Lung (tissue), 12 donors: Measurements from ENCODE around the gene CHRND. TPM values are rescaled to one million over a fixed set of nuclear protein-coding genes. Genes with fewer than 3 reads are reported as not detected.

ENCODE experiments used
- ATAC-seq: fragments of 200-7000 bp; cut with Tn5 transposase; one replicate; pipeline ENCODE4 v1.9.1; 2020; ENCODE audit warnings: moderate number of reproducible peaks; ENCODE audit not compliant: insufficient read depth, low FRiP score
- DNase-seq, 3 donors: peaks; one replicate each; pipeline ENCODE4 v3.0.0-alpha.2; 2013 to 2017
- H3K27ac ChIP-seq, 2 donors: one replicate each; pipeline ENCODE4 v1.5.1; 2013; ENCODE audit warnings: mild to moderate bottlenecking in 2 of 2, moderate library complexity in 2 of 2, control low read depth in 1 of 2, inconsistent platforms in 1 of 2, low read depth in 1 of 2, low read length in 1 of 2
- H3K27me3 ChIP-seq, 3 donors: one replicate each; pipeline ENCODE4 v1.5.1; 2013; ENCODE audit warnings: low read length in 2 of 3; ENCODE audit not compliant: control insufficient read depth in 3 of 3, insufficient read depth in 3 of 3
- H3K36me3 ChIP-seq, 4 donors: one replicate each; pipeline ENCODE4 v1.5.1; 2013; ENCODE audit warnings: low read length in 4 of 4, mild to moderate bottlenecking in 1 of 4, moderate library complexity in 1 of 4; ENCODE audit not compliant: control insufficient read depth in 4 of 4, insufficient read depth in 4 of 4
- H3K4me1 ChIP-seq, 5 donors: one replicate each; pipeline ENCODE4 v1.5.1; 2013; ENCODE audit warnings: low read length in 5 of 5, mild to moderate bottlenecking in 2 of 5, moderate library complexity in 1 of 5; ENCODE audit not compliant: control insufficient read depth in 5 of 5, insufficient read depth in 5 of 5
- H3K4me3 ChIP-seq: one replicate; pipeline ENCODE4 v1.5.1; 2013; ENCODE audit warnings: mild to moderate bottlenecking, control low read depth, moderate library complexity
- H3K9ac ChIP-seq, 2 donors: one replicate each; pipeline ENCODE4 v1.5.1; 2013; ENCODE audit warnings: low read length in 2 of 2, control low read depth in 1 of 2; ENCODE audit not compliant: insufficient read depth in 1 of 2
- H3K9me3 ChIP-seq, 4 donors: one replicate each; pipeline ENCODE4 v1.5.1; 2013; ENCODE audit warnings: low read length in 3 of 4, mild to moderate bottlenecking in 1 of 4, moderate library complexity in 1 of 4; ENCODE audit not compliant: control insufficient read depth in 4 of 4, insufficient read depth in 3 of 4
- WGBS, 2 donors: extraction: QIAGEN DNeasy Blood & Tissue Kit; methylation state at CpG; one replicate each; pipeline ENCODE4 v1.1.7; 2013; 5-methylcytosine and 5-hydroxymethylcytosine counted together
- polyA plus RNA-seq, 2 donors: library from polyadenylated mRNA; stranded (reverse); fragments of 200-250 nt; gene quantifications; one replicate each; pipeline ENCODE4 v1.2.1, GENCODE V29; 2013
- total RNA-seq, 2 donors: library from RNA; depleted of rRNA in 1 of 2; stranded (reverse); fragments of >200 nt in 1 of 2; gene quantifications; one replicate each; pipeline ENCODE4 v1.2.1, GENCODE V29; 2014 to 2021
- TF ChIP-seq, protein P1 (sequence below): IDR thresholded peaks from 2 replicates; pipeline ENCODE4 v1.5.1; 2012; ENCODE audit warnings: mild to moderate bottlenecking; ENCODE audit errors: control extremely low read depth, extremely low read depth
- donor health status: control.
- donor health status: control.
- donor health status: Bipolar disorder and iron deficiency.
- donor health status: healthy.
- donor health status: DM: yes; HTN: yes; CAD: no.

Gene CHRND
- total and polyA plus RNA-seq, 4 donors: not detected

DNA sequence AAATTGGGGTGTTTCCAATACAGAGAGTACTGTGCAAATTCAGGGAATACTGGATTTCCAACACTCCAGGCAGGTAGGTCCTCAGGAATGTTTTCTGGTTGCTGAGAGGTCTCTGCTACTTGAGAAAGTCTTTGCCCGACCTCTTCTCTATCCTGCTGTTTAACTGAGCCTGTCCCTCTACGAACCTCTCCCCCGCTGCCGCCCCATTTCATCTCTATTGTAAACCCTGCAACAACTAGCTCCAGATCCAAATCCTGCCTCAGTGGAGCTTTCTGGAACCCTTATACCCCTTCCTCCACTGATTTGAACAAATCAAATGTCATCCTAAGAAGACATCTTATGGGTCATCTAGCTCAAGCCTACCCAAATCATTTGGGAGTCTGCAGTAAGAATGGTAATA, 25.8 kb downstream of the CHRND start:
- DNase-seq: no peak
- peak overlapping the region in 1 of 2 donors; percentile 97 for H3K9ac ChIP-seq
- no peak overlapping the region for H3K4me3 ChIP-seq
- 75 to 85% methylated on average over 4 of the region's 4 CpGs for WGBS, 2 donors
- ATAC-seq: no peak
- TF ChIP-seq, protein P1, sequence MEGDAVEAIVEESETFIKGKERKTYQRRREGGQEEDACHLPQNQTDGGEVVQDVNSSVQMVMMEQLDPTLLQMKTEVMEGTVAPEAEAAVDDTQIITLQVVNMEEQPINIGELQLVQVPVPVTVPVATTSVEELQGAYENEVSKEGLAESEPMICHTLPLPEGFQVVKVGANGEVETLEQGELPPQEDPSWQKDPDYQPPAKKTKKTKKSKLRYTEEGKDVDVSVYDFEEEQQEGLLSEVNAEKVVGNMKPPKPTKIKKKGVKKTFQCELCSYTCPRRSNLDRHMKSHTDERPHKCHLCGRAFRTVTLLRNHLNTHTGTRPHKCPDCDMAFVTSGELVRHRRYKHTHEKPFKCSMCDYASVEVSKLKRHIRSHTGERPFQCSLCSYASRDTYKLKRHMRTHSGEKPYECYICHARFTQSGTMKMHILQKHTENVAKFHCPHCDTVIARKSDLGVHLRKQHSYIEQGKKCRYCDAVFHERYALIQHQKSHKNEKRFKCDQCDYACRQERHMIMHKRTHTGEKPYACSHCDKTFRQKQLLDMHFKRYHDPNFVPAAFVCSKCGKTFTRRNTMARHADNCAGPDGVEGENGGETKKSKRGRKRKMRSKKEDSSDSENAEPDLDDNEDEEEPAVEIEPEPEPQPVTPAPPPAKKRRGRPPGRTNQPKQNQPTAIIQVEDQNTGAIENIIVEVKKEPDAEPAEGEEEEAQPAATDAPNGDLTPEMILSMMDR: no peak
- peaks cover 0 to 21% (median 8%) of the 10 kb centered on the region in 4 donors for H3K36me3 ChIP-seq
- H3K27me3 ChIP-seq: no peaks in the 10 kb centered on the region
- peaks cover 0 to 8% (median 1%) of the 10 kb centered on the region in 4 donors for H3K9me3 ChIP-seq
- H3K27ac ChIP-seq: peak overlapping the region in 1 of 2 donors; percentile 64
- peaks cover 6 to 16% (median 10%) of the 10 kb centered on the region in 5 donors for H3K4me1 ChIP-seq

DNA sequence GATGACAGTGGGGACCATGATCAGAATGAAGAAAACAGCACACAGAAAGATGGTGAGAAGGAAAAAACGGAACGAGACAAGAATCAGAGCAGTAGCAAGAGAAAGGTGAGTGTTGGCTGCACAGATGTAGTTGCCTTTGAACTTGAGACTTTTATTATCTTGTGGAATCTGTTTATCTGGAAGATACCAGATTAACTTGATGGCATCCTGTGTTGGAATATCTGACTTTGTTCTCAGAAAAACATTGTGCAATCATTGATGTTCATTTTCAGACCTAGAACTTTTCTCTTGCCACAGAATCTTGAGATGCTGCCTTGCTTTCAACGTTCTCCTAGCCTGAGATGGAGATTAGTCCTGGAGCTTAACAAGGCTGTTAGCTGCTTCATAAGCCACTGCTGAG, 30.5 kb downstream of the CHRND start:
- no peak overlapping the region for H3K27ac ChIP-seq
- TF ChIP-seq, protein P1: no peak
- no peak for DNase-seq
- peaks cover 6 to 30% (median 15%) of the 10 kb centered on the region in 4 donors for H3K36me3 ChIP-seq
- 81 to 91% methylated on average over 3 of the region's 3 CpGs for WGBS, 2 donors
- H3K4me3 ChIP-seq: no peak overlapping the region
- no peaks in the 10 kb centered on the region for H3K27me3 ChIP-seq
- H3K9ac ChIP-seq: no peak overlapping the region
- no peaks in the 10 kb centered on the region for H3K9me3 ChIP-seq
- peaks cover 3 to 10% (median 6%) of the 10 kb centered on the region in 5 donors for H3K4me1 ChIP-seq
- no peak for ATAC-seq

DNA sequence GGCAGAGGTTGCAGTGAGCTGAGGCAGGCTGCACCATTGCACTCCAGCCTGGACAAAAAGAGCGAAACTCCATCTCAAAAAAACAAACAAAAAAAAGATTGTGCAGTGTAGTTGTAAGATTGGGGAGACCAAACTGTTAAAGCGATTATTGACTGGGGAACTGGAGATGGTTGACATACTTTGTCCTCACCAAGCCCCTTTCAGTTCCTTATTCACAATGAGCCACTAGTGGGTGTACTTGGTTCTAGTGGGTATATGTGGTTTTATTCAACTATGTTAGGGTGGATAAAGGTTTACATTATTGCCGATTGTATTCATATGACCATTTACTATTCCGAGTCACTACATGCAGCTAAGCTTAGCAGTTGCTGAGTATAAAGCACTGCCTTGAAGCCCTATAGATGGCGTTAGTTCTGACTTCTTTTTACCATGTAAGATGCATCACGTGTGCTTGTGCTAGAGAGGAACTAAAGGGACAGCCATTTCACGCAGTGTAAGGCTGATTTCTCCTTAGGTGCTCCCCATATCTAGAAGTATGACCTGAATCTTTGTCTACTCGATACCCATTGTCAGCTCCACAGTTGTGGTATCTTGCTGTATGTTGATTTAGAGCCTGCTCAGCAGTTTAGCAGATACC, 36.7 kb downstream of the CHRND start:
- ATAC-seq: no peak
- H3K36me3 ChIP-seq: peaks cover 19 to 57% (median 31%) of the 10 kb centered on the region in 4 donors
- peaks cover 0 to 2% (median 0%) of the 10 kb centered on the region in 5 donors for H3K4me1 ChIP-seq
- TF ChIP-seq, protein P1: no peak
- no peak overlapping the region for H3K27ac ChIP-seq
- no peaks in the 10 kb centered on the region for H3K27me3 ChIP-seq
- WGBS, 2 donors: 84 to 87% methylated on average over 8 of the region's 8 CpGs
- H3K9ac ChIP-seq: no peak overlapping the region
- no peaks in the 10 kb centered on the region for H3K9me3 ChIP-seq
- no peak for DNase-seq
- H3K4me3 ChIP-seq: no peak overlapping the region
